ENCODE measurements around the gene KCTD20. TPM values are rescaled to one million over a fixed set of nuclear protein-coding genes. Genes with fewer than 3 reads are reported as not detected.

KCTD20 gene
- total and polyA plus RNA-seq, 11 donors = 8.3 to 43.9 (median 27.7) TPM

GRCh38 chr6:36506611-36507010 is 63.8 kb downstream of the KCTD20 start:
- DNase-seq = no peak

GRCh38 chr6:36508532-36508931 is 65.7 kb downstream of the KCTD20 start:
- H3K27me3 ChIP-seq = no peaks in the 10 kb centered on the region
- ATAC-seq (peak in 1 of 4 donors; percentile 13), DNase-seq (no peak)
- peaks cover 0 to 95% (median 74%) of the 10 kb centered on the region in 9 donors for H3K36me3 ChIP-seq
- intact Hi-C loops (cut with DNase I) = no loop called here
- H3K4me3 ChIP-seq = no peak overlapping the region
- H3K4me1 ChIP-seq = peaks cover 0 to 10% (median 0%) of the 10 kb centered on the region in 12 donors
- WGBS, 4 donors = 91 to 96% (median 93%) methylated on average over 10 of the region's 10 CpGs
- no peak overlapping the region for H3K27ac ChIP-seq
- TF ChIP-seq POLR2A (IDR thresholded peaks at IDR 0.05) (no peak), CTCF (IDR thresholded peaks at IDR 0.05) (no peak)
- H3K9me3 ChIP-seq = no peaks in the 10 kb centered on the region

More at GRCh38 chr6:36506611-36507010, 63.8 kb downstream of the KCTD20 start:
- H3K9me3 ChIP-seq = no peaks in the 10 kb centered on the region
- H3K27me3 ChIP-seq = no peaks in the 10 kb centered on the region
- 80 to 89% (median 84%) methylated on average over 2 of the region's 2 CpGs for WGBS, 4 donors
- TF ChIP-seq POLR2A (IDR thresholded peaks at IDR 0.05) = no peak
- no peak for TF ChIP-seq CTCF (IDR thresholded peaks at IDR 0.05)
- H3K36me3 ChIP-seq = peaks cover 0 to 97% (median 73%) of the 10 kb centered on the region in 9 donors
- H3K4me1 ChIP-seq = peaks cover 0 to 10% (median 0%) of the 10 kb centered on the region in 12 donors
- ATAC-seq = no peak
- H3K4me3 ChIP-seq = no peak overlapping the region
- intact Hi-C loops (cut with DNase I) = no loop called here
- peak overlapping the region in 1 of 12 donors; percentile 30 for H3K27ac ChIP-seq

GRCh38 chr6:36510365-36510764 is 67.6 kb downstream of the KCTD20 start:
- intact Hi-C loops (cut with DNase I) = no loop called here
- ATAC-seq (peak in 3 of 4 donors; percentile 56 to 68 (median 57)), DNase-seq (peak in 1 of 5 donors; percentile 34)
- Histone ChIP-seq H3K27me3 (no peaks in the 10 kb centered on the region), H3K4me3 (no peak overlapping the region), H3K27ac (no peak overlapping the region), H3K4me1 (peaks cover 0 to 10% (median 1%) of the 10 kb centered on the region in 12 donors), H3K36me3 (peaks cover 0 to 90% (median 79%) of the 10 kb centered on the region in 9 donors), H3K9me3 (no peaks in the 10 kb centered on the region)
- 83 to 90% (median 87%) methylated on average over 3 of the region's 3 CpGs for WGBS, 4 donors
- TF ChIP-seq CTCF (IDR thresholded peaks at IDR 0.05) (no peak), POLR2A (IDR thresholded peaks at IDR 0.05) (no peak)

- H3K4me3 ChIP-seq = no peak overlapping the region
- TF ChIP-seq CTCF (IDR thresholded peaks at IDR 0.05) = no peak
- TF ChIP-seq POLR2A (IDR thresholded peaks at IDR 0.05) = no peak
- 83 to 89% (median 86%) methylated on average over 8 of the region's 8 CpGs for WGBS, 4 donors
- DNase-seq = no peak
- intact Hi-C loops (cut with DNase I) = no loop called here
- H3K4me1 ChIP-seq = peaks cover 0 to 13% (median 0%) of the 10 kb centered on the region in 12 donors
- no peak overlapping the region for H3K27ac ChIP-seq
- H3K36me3 ChIP-seq = peaks cover 0 to 97% (median 84%) of the 10 kb centered on the region in 9 donors
- no peaks in the 10 kb centered on the region for H3K9me3 ChIP-seq
- ATAC-seq = peak in 2 of 4 donors; percentile 22 to 34
- no peaks in the 10 kb centered on the region for H3K27me3 ChIP-seq
Measured at GRCh38 chr6:36514554-36515456, 72.0 kb downstream of the KCTD20 start.
